ENCODE measurements around the gene SEC22C.

GRCh38 chr3:42541079-42541478 lies 40.7 kb downstream of the SEC22C start:
- TF ChIP-seq CTCF (IDR thresholded peaks at IDR 0.05) (no peak), POLR2A (IDR thresholded peaks at IDR 0.05) (no peak)

Data from heart left ventricle (tissue), 13 donors.